Measurements from ENCODE around the gene DENND6B.

GRCh38 chr22:50272044-50272802 lies 54.6 kb downstream of the DENND6B start:
- TF ChIP-seq RAD21 (IDR thresholded peaks at IDR 0.05; ENCODE audit: low read depth) (no peak), REST (IDR thresholded peaks at IDR 0.05; ENCODE audit: low read depth) (no peak), YY1 (IDR thresholded peaks at IDR 0.05; ENCODE audit: low read depth) (peak; percentile 3; the same call in 1 of the 2 replicates), MAX (IDR thresholded peaks at IDR 0.05) (no peak)

All from Ishikawa (cell line).